UCSD-AML1 (cell line): Measurements from ENCODE around the gene ARID3C.

ENCODE experiments used
- DNase-seq: peaks from one replicate; lab custom pipeline; 2025; ENCODE audit not compliant: unreplicated experiment; lab: John Stamatoyannopoulos, UW

The ARID3C gene

DNA sequence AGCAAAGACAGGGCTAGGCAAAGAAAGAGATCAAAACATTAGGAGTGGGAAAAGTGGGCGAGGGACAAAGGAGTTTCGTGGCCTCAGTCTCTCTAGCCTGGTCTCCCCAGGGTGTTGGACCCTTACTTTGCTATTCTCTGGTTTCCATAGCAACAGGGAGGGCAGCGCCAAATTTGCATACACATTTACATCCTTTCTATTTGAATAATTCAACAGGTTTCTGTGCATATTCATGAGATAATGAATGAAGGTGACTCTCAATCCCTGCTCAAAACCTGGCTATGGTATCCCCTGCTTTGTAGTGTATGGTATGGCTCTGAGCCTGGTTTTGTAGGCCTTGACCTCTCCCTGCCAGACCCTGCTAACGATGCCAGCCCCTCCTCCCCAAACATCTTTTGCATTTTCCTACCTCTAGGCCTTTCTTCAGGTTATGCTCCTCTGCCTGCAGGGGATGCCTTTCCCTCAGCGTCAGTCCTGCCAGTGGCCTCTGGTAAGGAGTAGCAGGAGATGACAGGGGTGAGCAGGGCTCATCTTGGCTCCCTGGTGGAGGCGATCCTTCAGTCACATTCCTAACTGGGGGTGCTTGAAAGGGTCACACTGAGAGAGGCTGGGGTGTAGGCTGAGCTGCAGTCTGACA, 26.8 kb downstream of the ARID3C start:
- DNase-seq: no peak

DNA sequence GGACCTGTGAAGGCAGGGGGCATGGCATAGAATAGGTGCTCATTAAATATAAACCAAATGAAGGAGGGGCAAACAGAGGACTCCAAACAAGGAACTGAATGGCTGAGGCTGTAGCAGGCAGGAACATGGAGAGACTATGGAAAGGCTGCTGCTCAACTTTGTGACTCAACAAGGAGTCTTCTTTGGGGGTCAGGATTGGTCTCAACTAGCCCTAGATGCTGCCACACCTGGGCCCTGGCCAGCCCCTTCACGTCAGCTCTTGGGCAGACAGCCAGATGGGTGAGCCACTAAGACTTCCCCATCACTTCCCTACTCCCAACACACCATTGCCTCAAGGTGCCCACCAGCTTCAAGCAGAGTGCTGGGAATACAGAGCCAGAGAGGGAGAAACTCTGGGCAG, 28.0 kb downstream of the ARID3C start:
- DNase-seq: no peak

DNA sequence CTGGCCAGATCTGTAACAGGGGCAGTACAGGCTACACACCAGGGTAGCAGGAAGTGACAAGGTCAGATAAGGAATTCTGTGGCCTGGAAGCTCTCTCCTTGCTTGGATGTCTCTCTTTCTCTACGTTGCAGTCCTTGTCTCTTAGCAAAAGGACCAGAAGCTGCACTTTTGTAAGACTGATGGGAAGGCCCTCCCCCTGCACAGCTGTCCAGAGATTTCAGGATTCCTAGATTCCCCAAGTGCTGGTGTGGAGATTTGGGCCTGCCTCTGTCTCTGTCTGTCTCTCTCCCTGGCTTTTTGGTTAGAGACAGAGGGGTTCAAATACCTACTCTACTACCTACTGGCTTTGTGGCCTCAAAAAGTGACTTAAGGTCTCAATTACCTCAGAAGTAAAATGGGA, 29.3 kb downstream of the ARID3C start:
- DNase-seq: no peak

DNA sequence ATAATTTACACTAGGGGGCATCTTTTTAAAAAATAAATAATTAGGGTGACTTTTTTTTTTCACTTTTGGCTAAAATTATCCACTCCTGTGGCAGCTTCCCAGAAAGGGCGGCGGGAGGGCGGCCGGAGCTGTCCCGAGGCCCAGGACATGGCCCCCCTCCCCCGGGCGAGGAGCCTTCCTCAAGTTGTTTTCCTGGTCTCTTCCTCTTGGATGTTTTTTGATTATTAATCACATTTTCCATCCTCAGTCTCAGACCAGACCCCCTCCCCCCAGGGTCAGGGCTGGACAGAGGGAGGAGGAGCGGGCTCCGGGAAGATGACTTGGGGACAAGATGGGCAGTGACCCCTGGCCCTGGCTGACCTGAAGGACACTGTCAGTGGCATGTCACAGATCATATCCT, 34.7 kb downstream of the ARID3C start:
- no peak for DNase-seq

GRCh38 chr9:34592895-34593601, 35.8 kb downstream of the ARID3C start:
- no peak for DNase-seq

- DNase-seq: no peak
Observed at GRCh38 chr9:34591917-34592866, 36.7 kb downstream of the ARID3C start.

DNA sequence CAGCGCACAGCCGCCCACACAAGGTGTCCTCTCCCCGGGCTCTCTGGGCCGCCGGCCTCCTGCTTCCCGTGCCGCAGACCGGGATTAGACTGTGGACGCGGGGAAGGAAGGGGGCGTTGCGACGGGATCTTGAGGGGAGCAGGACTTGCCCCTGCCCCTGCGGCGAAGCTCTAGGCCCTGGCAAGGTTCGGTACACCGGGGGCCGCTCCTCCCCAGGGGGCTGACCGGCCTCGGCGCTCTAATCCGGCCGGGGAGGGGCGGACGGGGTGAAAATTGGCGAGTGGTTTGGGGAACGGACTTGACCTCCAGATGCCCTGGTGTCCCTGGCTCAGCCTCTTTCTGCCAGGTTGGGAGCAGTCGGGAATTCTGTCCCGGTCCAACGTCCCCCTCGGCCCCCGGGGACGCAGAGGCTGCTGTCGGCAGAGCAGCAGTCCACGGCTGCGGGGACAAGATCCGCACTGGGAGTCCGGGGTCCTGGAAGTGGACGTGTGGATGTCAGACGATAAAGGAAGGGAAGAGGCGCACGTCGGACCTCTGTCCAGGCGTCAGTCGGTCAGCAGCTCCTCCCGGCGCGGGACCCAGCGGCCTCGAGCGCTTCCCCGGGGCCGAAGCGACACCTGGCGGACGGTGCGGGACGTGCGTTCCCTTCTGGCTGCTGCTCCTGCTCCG, 37.5 kb downstream of the ARID3C start:
- DNase-seq: peak; percentile 71

GRCh38 chr9:34590381-34591247, 38.3 kb downstream of the ARID3C start:
- DNase-seq: no peak

- DNase-seq: no peak
Observed at GRCh38 chr9:34589636-34590380, 39.1 kb downstream of the ARID3C start, which contains the start of gene CNTFR. Gene CNTFR (minus strand): TSS chr9:34589724. CDS start chr9:34568981, 20,743 bp downstream.

- no peak for DNase-seq
Observed at GRCh38 chr9:34588671-34589635, 39.9 kb downstream of the ARID3C start.

DNA sequence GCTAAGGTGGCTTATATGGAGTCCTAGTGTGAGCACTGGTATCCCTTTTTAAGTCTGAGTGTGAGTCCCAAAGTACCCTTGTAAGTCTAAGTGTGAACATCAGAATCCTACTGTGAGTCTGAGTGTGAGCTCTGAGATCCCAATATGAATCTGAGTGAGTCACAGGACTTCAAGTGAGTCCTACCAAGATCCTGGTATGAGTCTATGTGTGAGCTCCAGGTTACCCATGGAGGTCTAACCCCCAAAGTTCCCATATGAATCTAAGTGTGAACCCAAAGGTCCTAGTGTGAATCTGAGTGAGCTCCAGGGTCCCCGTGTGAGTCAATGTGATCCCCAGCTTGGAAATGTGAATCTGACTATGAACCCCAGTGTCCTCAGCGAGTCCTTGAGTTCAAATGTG, 41.6 kb downstream of the ARID3C start:
- DNase-seq: no peak

DNA sequence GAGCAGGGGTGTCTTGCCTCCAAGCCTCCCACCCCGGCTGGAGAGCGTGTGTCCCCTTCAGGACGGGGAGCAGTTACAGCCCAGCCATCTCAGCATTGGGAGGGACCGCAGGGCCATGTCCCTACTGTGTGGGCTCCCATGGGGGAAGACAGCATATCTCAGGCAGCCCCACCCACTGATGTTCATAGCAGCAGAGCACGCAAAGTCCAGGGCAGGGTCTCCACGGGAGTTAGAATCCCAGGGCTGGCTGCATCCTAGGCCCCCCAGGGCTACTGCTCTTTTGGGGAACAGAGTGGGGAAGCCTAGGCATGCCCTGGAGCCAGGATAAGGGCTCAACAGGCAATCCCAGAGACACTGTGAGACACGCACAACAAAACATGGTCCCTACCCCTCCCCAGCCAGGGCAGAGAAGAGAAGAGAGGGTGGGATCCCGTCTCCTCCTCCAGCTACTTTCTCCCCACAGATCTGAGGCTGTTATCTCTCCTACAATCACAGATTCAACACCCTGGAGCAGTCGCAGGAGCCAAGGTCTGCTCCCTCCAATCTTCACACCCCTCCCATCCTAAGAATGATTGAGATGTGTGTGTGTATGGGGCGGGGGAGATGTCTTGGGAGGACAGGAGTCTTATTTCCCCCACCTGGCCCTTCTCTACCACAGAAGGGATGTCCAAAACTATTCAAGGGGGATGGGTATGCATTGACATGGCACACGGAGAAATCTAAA, 42.8 kb downstream of the ARID3C start:
- no peak for DNase-seq

- DNase-seq: no peak
Observed at GRCh38 chr9:34584970-34585369, 43.9 kb downstream of the ARID3C start.

DNA sequence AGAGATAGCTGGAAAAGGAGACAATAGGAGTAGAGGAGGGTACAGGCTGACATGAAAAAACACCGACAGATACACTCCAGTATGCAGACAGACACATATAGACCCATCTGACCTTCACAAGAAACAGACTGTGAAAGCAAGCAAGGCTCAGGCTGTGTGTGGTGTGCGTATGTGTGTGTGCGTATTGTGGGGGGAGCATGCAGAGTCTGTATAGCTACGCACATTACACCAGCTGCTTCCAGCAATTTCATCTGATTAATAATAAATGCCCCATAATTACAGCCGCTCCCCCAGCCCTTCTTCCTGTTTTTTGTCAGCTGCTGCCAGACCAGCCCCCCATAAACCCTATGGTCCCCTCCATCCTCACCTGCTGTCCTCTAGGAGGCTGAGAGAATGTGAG, 46.1 kb downstream of the ARID3C start:
- DNase-seq: no peak

DNA sequence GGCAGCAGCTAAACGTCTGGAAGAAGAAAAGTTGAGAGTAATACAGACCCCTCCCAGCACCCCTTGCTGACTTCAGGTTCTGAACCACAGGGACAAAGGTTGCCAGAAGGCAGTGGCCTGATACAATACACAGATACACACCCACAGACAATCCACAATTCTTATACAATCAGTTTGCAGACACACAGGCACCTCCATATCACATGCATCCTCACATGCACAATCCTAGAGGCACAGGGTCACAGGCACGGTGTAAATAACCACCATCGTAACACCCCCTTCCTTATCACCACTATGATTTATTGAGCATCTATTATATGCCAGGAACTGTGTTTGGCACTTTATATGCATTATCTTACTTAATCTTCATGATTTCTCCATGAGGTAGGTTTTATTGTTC, 47.5 kb downstream of the ARID3C start:
- DNase-seq: no peak

GRCh38 chr9:34580358-34580757, 48.5 kb downstream of the ARID3C start:
- DNase-seq: no peak

DNA sequence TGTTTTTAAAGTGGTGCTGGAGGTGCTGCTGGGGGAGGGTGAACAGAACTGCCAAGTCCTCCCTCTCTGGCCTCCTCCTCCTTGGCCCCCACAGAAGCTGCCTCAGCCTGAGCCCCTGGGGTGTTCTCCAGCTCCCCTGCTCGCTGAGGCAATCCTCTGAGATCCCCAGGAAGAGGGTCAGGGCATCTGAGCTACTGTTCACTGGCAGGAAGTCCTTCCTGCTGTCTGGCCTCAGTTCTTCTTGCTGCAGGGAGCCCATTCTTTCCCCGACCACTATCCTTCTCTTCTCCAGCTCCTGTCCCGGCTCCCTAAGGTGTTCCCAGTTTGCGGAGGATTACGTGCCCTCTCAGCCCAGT, 49.1 kb downstream of the ARID3C start:
- DNase-seq: no peak
